DOHH2 (cell line): ENCODE data around the gene GLYR1.

ENCODE experiments used
- CTCF ChIP-seq: fragments of 200-600 bp; sonication (generic); IDR thresholded peaks from one replicate; pipeline ENCODE4 v1.5.1; 2014; ENCODE audit warnings: antibody characterized with exemption, mild to moderate bottlenecking, low read depth, low read length; ENCODE audit not compliant: poor library complexity, severe bottlenecking
- EZH2phosphoT487 ChIP-seq: fragments of 200-600 bp; sonication (generic); IDR thresholded peaks from 2 replicates; pipeline ENCODE4 v1.6.1; 2017; ENCODE audit warnings: borderline replicate concordance, mild to moderate bottlenecking, antibody characterized with exemption, low read length, moderate library complexity, mixed read lengths

GRCh38 chr16:4895366-4895765 is 48.3 kb upstream of the GLYR1 start:
- TF ChIP-seq CTCF = no peak
- no peak for TF ChIP-seq EZH2phosphoT487
